GM23338 (cell line): ENCODE measurements around the gene CHST11.

Experiments used
- CREB1 ChIP-seq: fragments of 250-450 bp; sonication (Bioruptor Pico); IDR thresholded peaks from 2 replicates; pipeline ENCODE4 v1.5.0; 2020; ENCODE audit warnings: low read depth, mild to moderate bottlenecking, moderate library complexity
- POLR2AphosphoS5 ChIP-seq: IDR thresholded peaks from 2 replicates; pipeline ENCODE4 v1.6.1; 2016; ENCODE audit warnings: antibody characterized with exemption, low read depth
- ZNF114 ChIP-seq: fragments of 250-450 bp; sonication (Bioruptor Pico); IDR thresholded peaks from 2 replicates; pipeline ENCODE4 v1.5.0; 2020; ENCODE audit warnings: mild to moderate bottlenecking, moderate library complexity
- TF ChIP-seq, protein P1 (sequence below), 2 experiments: fragments of 200-600 bp in 1 of 2; sonication (generic) in 1 of 2; conservative IDR thresholded peaks; 2 replicates each; pipeline versions ENCODE4 v1.5.1 to v1.6.1; 2016 to 2017; ENCODE audit warnings: antibody characterized with exemption in 2 of 2, low read depth in 2 of 2, mild to moderate bottlenecking in 2 of 2, moderate library complexity in 1 of 2

DNA sequence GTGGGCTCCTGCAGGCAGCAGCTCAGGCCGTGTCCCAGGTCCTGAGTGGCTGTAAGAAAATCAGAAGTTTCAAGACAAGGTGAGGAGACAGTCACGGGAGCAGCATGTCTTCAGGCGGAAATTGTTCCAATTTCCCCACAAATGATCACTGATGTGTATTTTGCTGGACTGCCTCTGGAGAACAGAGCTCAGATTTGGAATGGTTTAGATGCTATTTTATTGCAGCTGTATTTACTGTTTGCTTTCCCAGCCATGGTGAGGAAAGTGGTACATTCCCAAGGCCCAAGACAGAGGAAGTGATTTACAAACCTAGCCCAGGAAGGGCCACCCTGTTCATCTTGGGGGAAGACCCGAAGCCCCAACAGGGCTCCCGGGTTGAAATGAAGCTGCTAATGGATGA is 195.6 kb downstream of the CHST11 start:
- TF ChIP-seq, protein P1, sequence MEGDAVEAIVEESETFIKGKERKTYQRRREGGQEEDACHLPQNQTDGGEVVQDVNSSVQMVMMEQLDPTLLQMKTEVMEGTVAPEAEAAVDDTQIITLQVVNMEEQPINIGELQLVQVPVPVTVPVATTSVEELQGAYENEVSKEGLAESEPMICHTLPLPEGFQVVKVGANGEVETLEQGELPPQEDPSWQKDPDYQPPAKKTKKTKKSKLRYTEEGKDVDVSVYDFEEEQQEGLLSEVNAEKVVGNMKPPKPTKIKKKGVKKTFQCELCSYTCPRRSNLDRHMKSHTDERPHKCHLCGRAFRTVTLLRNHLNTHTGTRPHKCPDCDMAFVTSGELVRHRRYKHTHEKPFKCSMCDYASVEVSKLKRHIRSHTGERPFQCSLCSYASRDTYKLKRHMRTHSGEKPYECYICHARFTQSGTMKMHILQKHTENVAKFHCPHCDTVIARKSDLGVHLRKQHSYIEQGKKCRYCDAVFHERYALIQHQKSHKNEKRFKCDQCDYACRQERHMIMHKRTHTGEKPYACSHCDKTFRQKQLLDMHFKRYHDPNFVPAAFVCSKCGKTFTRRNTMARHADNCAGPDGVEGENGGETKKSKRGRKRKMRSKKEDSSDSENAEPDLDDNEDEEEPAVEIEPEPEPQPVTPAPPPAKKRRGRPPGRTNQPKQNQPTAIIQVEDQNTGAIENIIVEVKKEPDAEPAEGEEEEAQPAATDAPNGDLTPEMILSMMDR (conservative IDR thresholded peaks at IDR 0.05; ENCODE audit: low read depth in 2 of 2) = no peak
- TF ChIP-seq CREB1 (CRISPR knock-in tag) (no peak), ZNF114 (CRISPR knock-in tag) (no peak), POLR2AphosphoS5 (no peak)
